ENCODE data around the gene PTPN11. TPM values are rescaled to one million over a fixed set of nuclear protein-coding genes. Genes with fewer than 3 reads are reported as not detected.

PTPN11 gene
- total RNA-seq, 1 experiment from 2014 or later: 181 TPM

DNA sequence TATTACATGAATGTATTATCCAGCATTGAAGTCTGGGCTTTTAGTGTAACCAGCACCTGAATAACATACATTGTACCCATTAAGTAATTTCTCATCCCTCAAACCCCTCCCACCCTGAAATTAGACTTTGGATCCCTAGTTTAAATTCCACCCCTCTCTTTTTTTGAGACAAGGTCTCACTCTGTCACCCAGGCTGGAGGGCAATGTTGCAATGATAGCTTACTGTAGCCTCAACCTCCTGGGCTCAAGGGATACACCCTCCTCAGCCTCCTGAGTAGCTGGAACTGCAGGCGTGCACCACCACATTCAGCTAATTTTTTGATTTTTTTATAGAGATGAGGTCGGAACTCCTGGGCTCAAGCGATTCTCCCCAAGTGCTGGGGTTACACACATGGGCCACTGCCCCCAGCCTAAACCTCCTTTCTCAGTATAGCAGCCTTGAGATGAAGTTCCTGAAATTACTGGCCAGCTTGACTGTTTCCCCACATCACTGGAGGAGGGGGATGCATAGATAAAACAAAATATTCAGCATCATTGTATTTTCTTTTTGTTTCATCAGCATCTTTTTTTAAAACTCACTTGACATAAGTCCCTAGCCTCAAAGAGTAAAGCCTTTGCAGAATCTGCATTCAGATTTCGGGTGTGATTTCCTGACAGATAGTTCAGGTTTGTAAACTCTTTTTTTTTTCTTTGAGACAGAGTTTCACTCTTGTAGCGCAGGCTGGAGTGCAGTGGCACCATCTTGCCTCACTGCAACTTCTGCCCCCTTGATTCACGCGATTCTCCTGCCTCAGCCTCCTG lies 7.0 kb downstream of the PTPN11 start:
- no peaks in the 10 kb centered on the region for H3K9me2 ChIP-seq (ENCODE audit: insufficient read depth)
- POLR2A ChIA-PET: no interaction called here
- DNase-seq (ENCODE audit: low read depth, low spot score) (no peak), ATAC-seq (no peak)
- H3K9me3 ChIP-seq (ENCODE audit: control insufficient read depth in 1 of 2, insufficient read depth in 1 of 2, low read depth in 1 of 2, low read length in 2 of 2): no peaks in the 10 kb centered on the region
- intact Hi-C loops (cut with micrococcal nuclease): no loop called here
- no peaks in the 10 kb centered on the region for H3K27me3 ChIP-seq (ENCODE audit: insufficient read depth, low read length)
- H3K4me1 ChIP-seq (ENCODE audit: control insufficient read depth in 1 of 2, insufficient read depth in 2 of 2, low read length in 2 of 2): no peaks in the 10 kb centered on the region
- no peaks in the 10 kb centered on the region for H4K20me1 ChIP-seq (ENCODE audit: insufficient read depth)
- no peak overlapping the region for H3K27ac ChIP-seq (ENCODE audit: low read depth, low read length)
- H3K79me2 ChIP-seq (ENCODE audit: insufficient read depth, low read length): peaks cover 97% of the 10 kb centered on the region
- TF ChIP-seq YY1 (IDR thresholded peaks at IDR 0.05; ENCODE audit: extremely low read depth, insufficient replicate concordance, low read depth, low read length) (no peak), SRF (IDR thresholded peaks at IDR 0.05; ENCODE audit: low read depth) (no peak), ZFX (IDR thresholded peaks at IDR 0.05) (no peak), CBX3 (IDR thresholded peaks at IDR 0.05; ENCODE audit: low read depth) (no peak), EZH2phosphoT487 (IDR thresholded peaks at IDR 0.05; ENCODE audit: borderline replicate concordance) (no peak), FOSL1 (IDR thresholded peaks at IDR 0.05; ENCODE audit: low read depth) (no peak), SIN3A (IDR thresholded peaks at IDR 0.05; ENCODE audit: low read depth) (no peak), ZNF274 (IDR thresholded peaks at IDR 0.05; ENCODE audit: low read depth, low read length) (no peak), TCF7L2 (IDR thresholded peaks at IDR 0.05; ENCODE audit: borderline replicate concordance, extremely low read depth, insufficient read depth, insufficient read length) (no peak), POLR2AphosphoS5 (IDR thresholded peaks at IDR 0.05; ENCODE audit: low read depth, low read length) (no peak)
- TF ChIP-seq, protein P1, sequence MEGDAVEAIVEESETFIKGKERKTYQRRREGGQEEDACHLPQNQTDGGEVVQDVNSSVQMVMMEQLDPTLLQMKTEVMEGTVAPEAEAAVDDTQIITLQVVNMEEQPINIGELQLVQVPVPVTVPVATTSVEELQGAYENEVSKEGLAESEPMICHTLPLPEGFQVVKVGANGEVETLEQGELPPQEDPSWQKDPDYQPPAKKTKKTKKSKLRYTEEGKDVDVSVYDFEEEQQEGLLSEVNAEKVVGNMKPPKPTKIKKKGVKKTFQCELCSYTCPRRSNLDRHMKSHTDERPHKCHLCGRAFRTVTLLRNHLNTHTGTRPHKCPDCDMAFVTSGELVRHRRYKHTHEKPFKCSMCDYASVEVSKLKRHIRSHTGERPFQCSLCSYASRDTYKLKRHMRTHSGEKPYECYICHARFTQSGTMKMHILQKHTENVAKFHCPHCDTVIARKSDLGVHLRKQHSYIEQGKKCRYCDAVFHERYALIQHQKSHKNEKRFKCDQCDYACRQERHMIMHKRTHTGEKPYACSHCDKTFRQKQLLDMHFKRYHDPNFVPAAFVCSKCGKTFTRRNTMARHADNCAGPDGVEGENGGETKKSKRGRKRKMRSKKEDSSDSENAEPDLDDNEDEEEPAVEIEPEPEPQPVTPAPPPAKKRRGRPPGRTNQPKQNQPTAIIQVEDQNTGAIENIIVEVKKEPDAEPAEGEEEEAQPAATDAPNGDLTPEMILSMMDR (IDR thresholded peaks at IDR 0.05 in 2 of 3, conservative IDR thresholded peaks at IDR 0.05 in 1 of 3; ENCODE audit: borderline replicate concordance in 1 of 3, insufficient read depth in 1 of 3, low read depth in 2 of 3, low read length in 2 of 3): no peak
- TF ChIP-seq, protein P2, sequence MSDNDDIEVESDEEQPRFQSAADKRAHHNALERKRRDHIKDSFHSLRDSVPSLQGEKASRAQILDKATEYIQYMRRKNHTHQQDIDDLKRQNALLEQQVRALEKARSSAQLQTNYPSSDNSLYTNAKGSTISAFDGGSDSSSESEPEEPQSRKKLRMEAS (IDR thresholded peaks at IDR 0.05): no peak
- no peak overlapping the region for H3K9ac ChIP-seq (ENCODE audit: low read length)
- RAD21 ChIA-PET (ENCODE audit: low non-redundant PET in 1 of 2, low total read pairs in 2 of 2, uncharacterized antibody in 2 of 2, unreplicated experiment in 2 of 2): no interaction called here
- H3K4me2 ChIP-seq (ENCODE audit: low read length): no peak overlapping the region
- no peak overlapping the region for H3K4me3 ChIP-seq (replicated peaks in 1 of 2; ENCODE audit: low read depth in 1 of 2, low read length in 2 of 2)
- H3K36me3 ChIP-seq (ENCODE audit: control insufficient read depth in 1 of 2, insufficient read depth in 2 of 2, low read length in 2 of 2): peaks cover 0 to 6% of the 10 kb centered on the region in 2 experiments; a peak in 2 of 4 replicates
- no TSS peak for BruUV-seq (replicated peaks)
- H2AFZ ChIP-seq (ENCODE audit: low read depth, low read length, poor library complexity, severe bottlenecking): no peak overlapping the region
- CTCF ChIA-PET: no interaction called here

All from HCT116 (cell line).